Choroid plexus epithelial cell (primary cell): ENCODE data around the gene CTNNA3.

Experiments
- DNase-seq: peaks from one replicate; pipeline ENCODE4 v3.0.0-alpha.2; 2010; ENCODE audit warnings: low read depth
- H3K4me3 ChIP-seq: 2 replicates; pipeline ENCODE4 v1.5.1; 2011; ENCODE audit warnings: low read depth, mild to moderate bottlenecking, control low read depth, low read length, moderate library complexity
- TF ChIP-seq, protein P1 (sequence below): conservative IDR thresholded peaks from 2 replicates; pipeline ENCODE4 v1.5.1; 2011; ENCODE audit warnings: low read depth, mild to moderate bottlenecking, control low read depth, inconsistent platforms, low read length, moderate library complexity

The CTNNA3 gene

DNA sequence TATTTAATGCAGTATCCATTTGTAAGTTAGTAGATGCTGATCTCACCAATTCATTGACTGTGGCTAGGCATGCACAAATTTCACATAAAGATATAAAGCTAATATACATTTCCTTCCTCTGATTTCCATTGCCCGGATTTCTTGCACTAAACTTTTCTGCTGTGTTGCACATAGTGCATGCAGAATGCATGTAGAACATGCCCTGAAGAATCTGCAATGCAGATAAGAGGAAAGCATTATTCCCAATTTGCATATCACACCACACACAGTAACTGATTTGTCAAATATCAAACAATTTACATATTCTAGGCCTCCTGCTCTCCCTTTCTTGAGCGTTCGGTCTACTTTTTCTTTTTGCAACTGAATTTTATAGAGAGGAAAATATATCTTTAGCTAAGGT lies 646.0 kb downstream of the CTNNA3 start:
- no peak for DNase-seq
- H3K4me3 ChIP-seq: no peak overlapping the region
- TF ChIP-seq, protein P1, sequence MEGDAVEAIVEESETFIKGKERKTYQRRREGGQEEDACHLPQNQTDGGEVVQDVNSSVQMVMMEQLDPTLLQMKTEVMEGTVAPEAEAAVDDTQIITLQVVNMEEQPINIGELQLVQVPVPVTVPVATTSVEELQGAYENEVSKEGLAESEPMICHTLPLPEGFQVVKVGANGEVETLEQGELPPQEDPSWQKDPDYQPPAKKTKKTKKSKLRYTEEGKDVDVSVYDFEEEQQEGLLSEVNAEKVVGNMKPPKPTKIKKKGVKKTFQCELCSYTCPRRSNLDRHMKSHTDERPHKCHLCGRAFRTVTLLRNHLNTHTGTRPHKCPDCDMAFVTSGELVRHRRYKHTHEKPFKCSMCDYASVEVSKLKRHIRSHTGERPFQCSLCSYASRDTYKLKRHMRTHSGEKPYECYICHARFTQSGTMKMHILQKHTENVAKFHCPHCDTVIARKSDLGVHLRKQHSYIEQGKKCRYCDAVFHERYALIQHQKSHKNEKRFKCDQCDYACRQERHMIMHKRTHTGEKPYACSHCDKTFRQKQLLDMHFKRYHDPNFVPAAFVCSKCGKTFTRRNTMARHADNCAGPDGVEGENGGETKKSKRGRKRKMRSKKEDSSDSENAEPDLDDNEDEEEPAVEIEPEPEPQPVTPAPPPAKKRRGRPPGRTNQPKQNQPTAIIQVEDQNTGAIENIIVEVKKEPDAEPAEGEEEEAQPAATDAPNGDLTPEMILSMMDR: no peak

DNA sequence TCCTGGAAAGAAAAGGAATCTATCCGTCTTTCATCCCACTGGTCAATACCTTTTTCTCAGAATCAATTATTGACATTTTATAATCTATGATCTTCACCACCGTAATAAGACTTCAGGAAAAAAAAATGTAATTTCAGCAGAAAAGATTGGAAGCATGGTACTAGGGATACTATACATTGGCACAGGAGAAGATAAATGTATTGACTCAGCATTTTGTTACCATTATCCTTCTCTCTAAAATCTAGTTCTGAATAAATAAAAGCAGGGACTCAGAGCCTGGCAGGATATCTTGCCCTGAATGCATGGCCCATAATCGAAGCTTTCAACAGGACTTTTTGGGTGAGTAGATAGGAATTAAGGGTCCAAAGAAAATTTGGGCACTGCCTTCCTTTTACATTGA lies 649.5 kb downstream of the CTNNA3 start:
- no peak for DNase-seq
- TF ChIP-seq, protein P1: no peak
- H3K4me3 ChIP-seq: no peak overlapping the region

DNA sequence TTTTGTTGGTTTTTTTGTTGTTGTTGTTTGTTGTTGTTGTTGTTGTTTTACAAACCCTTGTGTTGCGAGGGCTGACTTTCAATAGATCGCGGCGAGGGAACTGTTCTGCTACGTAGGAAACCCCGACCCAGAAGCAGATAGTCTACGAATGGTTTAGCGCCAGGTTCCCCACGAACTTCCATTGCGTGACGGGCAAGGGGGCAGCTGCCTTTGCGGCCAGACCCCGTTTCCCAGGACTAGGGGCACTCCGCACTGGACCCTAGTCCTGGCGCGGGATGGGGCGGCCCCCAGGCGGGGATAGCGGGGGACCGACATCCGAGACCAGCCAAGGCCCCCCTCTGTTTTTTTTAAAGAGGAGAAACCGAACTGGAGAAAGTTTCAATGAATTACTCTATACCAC lies 650.6 kb downstream of the CTNNA3 start:
- no peak for DNase-seq
- H3K4me3 ChIP-seq: no peak overlapping the region
- TF ChIP-seq, protein P1: no peak

DNA sequence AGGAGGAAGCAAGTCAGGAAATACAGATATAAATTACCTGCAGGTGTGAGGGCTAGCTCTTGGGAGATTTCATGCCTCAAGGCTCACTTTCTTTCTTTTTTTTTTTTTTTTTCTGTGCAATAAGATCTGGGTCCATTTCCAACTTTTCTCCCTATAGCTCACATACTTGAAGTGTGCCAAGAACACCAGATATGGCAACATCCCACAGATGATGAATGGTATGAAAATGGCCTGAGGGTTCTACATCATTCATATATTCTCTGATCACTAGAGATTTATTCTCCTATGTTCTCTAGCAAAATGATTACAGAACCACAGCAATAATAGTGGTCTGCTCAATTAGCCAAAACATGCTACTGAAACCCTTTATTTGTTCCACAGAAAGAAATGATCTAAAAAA lies 653.0 kb downstream of the CTNNA3 start:
- TF ChIP-seq, protein P1: no peak
- DNase-seq: no peak
- no peak overlapping the region for H3K4me3 ChIP-seq

DNA sequence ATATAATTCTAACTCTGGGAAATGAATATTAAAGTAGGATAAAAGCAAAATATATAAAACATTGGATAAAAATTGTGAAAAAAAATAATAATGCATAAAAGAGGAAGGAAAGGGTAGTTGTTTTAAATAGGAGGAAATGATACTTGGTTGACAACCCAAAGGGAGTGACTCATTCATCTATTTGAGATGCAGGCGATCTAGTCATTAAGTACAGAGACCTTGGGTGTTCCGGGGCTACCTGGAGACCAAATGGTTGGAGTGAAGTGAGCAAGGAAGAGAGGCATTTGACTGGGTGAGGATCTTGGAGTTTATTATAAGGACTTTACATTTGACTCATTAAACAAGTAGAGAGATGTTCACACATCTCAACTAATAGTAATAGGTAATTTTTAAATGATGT lies 659.2 kb downstream of the CTNNA3 start:
- TF ChIP-seq, protein P1: no peak
- no peak for DNase-seq
- no peak overlapping the region for H3K4me3 ChIP-seq

DNA sequence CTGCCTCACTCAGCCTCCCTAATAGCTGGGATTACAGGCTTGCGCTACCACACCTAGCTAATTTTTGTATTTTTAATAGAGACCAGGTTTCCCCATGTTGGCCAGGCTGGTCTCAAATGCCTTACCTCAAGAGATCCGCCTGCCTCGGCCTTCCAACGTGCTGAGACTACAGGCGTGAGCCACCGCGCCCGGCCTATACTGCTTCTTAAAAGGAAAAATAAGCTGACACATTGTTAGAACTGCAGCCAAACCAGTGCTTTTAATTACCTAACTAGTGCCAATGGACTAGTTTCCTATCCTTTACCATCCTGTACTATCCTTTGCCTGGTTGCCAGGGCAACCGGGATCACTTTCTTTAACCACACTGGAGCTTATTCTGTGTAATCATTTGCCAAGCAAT lies 662.1 kb downstream of the CTNNA3 start:
- DNase-seq: no peak
- no peak overlapping the region for H3K4me3 ChIP-seq
- TF ChIP-seq, protein P1: no peak

DNA sequence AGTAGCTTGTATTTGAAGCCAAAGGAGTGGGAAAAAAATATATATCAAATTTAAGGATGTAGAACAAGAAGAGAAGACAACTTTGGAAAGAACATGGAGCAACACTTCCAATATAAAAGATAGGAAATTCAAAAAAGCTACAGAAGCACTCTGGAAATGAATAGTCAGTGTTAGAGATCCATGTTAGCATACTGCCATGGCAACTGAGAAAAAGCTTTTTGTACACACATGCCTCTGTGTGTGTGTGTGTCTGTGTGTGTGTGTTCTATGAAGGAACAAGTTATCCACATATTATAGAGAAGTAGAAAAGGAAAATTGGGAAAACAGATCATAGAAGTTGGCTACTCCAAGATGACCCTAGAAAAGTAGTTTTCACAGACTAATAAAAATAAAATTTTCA lies 673.9 kb downstream of the CTNNA3 start:
- DNase-seq: no peak
- TF ChIP-seq, protein P1: no peak
- H3K4me3 ChIP-seq: no peak overlapping the region
